DMS53 (cell line): Measurements from ENCODE around the gene RNF25.
A peak's percentile ranks its signal among the peaks of the same experiment; 100 is the strongest.

Experiments used
- DNase-seq: peaks from one replicate; lab custom pipeline; 2025; lab: John Stamatoyannopoulos, UW

The RNF25 gene

DNA sequence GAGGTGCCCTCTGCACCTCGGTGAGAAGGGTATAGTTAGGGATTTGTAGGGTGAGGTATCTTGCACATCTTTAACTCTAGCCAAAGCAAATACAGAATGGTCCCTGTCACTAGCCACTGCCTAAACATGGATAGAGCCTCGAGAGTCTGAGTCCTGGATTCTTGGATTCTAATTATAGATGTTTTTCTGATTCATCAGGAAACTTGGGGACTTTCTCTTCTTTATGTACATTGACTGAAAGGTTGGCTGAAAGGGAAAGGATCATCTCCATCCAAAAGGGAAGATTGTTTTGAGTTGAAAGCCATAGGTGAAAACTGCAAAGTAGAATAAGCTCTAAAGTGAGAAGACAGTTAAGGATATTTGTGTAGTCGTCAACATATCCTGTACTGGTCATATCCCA, 8.3 kb upstream of the RNF25 start:
- no peak for DNase-seq

DNA sequence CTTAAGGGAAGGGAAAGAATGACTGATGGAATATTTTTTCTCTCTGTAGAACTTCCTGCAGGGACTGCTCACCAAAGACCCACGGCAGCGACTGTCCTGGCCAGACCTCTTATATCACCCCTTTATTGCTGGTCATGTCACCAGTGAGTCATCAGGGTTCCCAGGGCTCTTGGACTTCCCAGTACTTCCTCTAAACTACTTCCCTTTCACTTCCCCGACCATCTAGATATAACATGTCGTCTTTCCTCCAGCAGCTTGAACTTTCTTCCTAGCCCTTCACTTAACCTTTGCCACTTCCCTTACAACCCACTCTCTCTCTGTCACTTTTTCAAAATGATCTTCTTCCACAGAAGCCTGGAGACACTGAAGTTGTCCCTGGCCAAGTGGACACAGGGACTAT, 7.3 kb upstream of the RNF25 start:
- no peak for DNase-seq

DNA sequence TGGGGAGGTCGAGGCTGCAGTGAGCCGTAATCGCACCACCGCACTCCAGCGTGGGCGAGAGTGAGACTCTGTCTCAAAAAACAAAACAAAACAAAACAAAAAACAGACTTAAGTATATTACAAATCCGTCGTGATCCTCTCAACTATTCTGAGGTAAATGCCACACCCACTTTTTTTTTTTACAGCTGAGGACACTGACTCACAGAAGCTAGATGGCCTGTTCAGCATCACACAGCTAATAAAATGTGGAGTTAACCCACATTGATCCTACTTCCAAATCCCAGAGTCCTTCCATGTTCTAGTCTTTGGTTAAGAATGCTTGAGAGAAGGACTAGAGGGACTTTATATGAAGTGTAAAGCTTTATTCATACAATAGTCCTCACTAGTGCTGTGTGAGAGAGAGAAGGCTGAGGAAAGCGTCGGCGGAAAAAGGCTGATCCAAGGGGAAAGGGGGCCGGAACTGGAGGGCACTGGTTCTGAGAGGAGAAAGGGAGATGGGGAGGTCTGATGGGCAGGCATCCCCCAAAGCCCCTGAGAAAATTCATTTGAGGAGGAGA, 627 bp downstream of the RNF25 start:
- DNase-seq = peak; percentile 39

DNA sequence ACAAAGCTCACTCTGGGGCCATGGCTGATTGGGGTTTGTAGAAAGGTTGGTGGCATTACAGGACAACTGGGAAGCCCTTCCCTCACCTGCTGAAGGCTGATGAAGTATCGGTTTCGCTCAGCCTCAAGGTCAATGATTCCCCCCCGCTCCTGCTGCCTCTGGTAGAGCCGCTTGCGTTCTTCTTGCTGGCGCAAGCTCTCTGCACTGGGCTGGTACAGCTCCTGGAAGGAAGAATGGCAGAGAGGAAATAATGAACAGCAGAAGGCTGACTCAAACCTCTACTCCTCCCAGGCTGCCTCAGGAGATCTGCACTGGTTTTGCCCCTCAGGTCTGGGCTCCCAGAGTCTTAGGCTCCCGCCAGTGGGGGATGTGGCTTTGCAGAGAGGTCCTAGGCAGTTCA, 7.1 kb downstream of the RNF25 start:
- no peak for DNase-seq

DNA sequence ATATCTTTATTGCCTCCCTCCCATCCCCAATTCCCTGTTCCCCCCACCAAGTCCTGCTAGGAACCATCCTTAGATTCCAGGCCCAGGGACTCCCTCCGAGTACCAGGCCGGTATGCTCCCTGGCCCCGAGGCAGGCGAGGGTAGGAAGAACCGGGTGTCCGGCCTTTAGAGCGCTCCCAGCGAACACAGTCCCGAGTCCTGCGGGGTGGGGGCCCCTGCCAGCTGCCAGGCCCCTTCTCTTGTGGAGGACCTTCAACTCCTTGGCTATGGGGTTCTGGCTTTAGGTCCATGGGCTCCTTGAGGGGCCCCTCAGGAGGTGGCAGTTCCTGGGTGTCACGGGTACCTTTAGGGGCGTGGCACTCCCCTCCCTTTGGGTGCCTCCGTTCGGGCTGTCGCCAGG, 7.9 kb downstream of the RNF25 start:
- DNase-seq = no peak

GRCh38 chr2:218662827-218663226, 9.0 kb downstream of the RNF25 start:
- no peak for DNase-seq

- DNase-seq = no peak
These were observed 9.4 kb downstream of the RNF25 start for GRCh38 chr2:218662377-218662776.

DNA sequence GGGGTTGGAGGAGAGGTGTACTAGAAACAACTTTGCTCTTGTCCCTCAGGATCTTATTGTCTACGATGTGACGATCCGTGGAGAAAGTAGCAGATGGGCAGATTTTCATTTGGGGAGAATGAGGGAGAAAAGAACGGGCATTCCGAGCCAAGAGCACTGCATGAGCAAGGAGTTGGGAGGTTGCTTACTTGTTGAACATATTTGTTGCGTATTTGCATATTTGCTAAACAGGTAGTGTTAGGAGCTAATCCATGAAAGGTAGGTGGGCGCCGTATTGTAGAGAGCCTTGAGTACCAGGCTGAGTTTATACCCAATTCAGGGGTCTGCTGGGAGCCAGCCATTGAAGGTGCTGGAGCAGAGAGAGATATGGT, 11.8 kb downstream of the RNF25 start:
- DNase-seq = no peak

GRCh38 chr2:218659258-218659987, 12.4 kb downstream of the RNF25 start, which contains the start of the genes BCS1L and ZNF142:
Gene BCS1L (plus strand): TSS chr2:218659683. CDS start chr2:218660988, 1,305 bp downstream.
Gene ZNF142 (minus strand): TSS chr2:218659623. CDS start chr2:218656429, 3,194 bp downstream.
- peak; percentile 92 for DNase-seq

DNA sequence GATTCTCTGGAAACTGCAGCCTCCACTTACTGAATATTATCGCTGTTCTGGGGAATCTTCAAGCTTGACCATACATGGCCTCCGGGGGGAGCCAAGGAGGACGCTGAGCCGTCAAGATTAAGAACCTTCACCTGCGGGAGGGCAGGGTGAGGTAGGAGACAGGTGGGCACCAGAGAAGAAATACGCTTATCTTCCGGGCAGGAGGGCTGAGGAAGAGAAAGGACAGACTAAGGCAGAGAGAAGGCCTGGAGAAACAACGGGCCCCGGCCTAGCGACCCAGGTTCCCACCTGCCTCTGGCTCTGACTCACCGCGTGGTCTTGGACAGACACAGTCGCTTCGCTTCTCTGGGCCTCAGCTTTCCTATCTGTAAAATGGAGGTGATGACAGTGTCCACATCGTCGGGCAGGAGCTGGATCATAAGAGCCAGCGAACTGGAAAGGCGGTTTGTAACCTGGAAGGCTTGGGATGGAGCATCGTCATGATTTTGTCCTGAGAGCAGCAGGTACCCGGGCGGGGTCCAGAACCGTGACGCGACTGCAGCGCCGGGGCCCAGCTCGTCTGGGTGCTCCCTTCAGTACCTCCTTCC, 13.0 kb downstream of the RNF25 start:
- DNase-seq = peak; percentile 79

DNA sequence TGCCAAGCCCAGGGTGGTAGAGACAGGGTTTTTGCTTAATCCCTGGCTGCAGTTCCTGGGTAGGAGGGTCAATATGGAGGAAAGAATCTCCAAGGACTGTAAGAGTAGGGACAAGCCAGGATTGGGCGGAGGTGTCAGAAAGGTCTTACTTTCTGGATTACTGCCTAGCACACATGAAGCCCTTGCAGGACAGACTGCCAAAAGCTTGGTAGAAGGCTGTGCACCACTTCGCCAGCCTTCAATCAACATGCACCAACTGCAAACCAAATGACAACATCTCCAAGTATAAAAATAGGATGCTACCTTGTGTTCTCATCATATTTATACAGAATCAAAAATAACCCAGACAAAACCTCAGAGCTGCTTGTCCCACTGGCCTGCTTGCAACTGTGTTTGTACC, 16.1 kb downstream of the RNF25 start:
- DNase-seq = no peak

- no peak for DNase-seq
These were observed 23.1 kb downstream of the RNF25 start for GRCh38 chr2:218648787-218649100.

DNA sequence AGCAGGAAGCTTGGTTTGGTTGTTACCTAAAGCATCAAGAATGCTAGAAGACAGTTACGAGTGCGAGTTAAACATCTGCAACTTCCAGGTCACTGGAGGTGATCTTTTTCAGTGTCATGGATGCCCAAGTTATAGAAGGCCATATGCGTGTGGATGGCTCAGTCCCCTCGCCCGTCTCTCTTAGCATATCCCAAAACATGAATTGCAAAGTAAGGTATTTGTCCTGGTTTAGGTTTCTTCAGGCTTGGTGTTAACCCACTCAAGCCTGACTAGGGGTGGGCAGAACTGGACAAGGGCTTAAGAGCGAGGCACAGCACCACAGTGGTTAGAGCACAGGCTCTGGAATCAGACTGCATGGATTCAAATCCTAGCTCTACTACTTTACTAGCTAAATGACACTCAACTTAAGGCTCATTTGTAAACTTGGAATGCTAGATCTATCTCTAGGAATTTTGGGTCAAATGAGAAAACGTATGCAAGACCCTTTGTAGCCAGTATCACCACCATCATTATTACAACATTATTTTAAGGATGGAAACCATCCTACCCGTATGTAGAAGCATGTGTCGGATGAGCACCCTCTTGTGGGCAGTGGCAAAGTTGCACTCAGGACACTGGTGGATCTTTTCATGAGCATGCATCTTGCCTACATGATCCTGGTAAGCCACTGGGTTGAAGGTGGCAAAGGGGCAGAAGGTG, 23.6 kb downstream of the RNF25 start:
- DNase-seq = peak; percentile 71

DNA sequence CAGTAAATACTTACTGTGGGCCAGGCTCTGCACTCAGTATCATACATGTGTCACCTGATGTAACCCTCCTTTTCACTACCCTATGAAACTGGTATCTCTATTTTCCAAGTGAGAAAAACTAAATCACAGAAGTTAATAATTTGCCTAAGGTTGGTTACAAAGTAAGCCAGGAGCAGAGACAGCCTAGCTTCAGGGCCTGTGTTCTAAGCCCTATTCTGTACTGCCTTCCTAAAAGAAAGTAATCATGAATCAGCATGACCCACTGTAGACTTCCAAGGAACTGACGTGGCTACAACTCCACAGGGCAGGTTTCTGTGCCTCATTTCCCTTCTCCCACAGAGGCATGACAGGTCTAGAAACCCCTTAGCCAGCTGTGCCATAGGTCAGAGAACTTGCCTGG, 26.7 kb downstream of the RNF25 start:
- DNase-seq = no peak

DNA sequence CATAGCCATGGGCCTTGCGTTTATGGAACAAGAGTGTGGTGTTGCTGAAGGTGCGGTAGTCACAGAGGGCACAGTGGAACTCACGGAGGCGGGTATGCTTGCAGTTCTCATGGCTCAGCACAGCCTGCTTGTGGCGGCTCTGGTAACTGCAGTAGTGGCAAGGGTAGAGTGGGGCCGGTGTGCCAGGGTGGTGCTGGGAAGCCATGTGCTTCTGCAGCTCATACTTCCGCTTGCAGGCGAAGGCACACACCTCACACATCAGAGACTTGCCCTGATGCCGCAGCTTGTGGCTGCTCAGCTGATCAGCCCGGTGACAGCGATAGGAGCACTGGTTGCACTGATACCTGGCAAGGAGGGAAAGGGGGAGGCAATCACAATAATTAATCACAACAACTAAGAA, 27.1 kb downstream of the RNF25 start:
- DNase-seq = no peak

- DNase-seq = no peak
These were observed 28.0 kb downstream of the RNF25 start for GRCh38 chr2:218643751-218644310.

- no peak for DNase-seq
These were observed 29.0 kb downstream of the RNF25 start for GRCh38 chr2:218642786-218643185.

DNA sequence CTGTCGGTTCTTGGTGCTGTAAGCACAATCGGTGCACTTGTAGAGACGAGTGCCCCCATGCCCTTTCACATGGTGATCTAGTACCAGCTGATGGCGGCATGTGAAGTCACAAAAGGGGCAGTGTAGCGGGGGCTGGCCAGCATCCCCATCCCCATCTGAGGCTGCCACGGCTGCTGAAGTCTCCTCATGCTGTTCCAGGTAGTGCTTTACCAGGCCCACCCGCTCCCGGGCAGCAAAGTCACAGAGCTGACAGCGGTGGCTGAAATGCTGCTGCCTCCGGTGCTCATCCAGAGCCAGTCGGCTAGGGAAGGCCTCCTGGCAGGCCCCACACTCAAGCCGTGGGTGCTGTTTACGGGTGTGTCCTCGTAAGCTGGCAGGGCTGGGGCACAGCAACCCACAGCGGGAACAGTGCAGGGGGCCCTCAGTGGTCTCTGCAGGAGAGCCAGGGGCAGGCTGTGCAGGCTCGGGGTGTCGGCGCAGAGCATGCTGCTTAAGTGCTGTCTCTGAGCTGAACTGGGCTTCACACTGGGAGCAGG, 29.6 kb downstream of the RNF25 start:
- DNase-seq = no peak

GRCh38 chr2:218638372-218638771, 33.4 kb downstream of the RNF25 start:
- no peak for DNase-seq

DNA sequence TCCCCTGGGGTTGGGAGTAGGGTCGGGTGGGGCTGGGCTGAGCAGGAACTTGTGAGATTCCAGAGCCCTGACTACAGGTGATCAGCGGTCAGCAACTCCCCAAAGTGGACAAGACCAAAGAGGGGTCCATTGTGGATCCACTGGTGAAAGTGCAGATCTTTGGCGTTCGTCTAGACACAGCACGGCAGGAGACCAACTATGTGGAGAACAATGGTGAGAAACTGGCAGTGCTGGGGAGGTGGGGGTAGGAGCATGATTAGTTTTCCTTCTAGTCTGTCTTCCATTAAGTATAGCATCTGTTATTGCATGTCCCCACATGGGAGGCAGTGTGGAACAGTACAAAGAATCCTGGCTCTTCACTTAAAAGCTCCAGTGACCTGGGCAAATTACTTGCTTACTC, 36.1 kb downstream of the RNF25 start:
- DNase-seq = no peak

DNA sequence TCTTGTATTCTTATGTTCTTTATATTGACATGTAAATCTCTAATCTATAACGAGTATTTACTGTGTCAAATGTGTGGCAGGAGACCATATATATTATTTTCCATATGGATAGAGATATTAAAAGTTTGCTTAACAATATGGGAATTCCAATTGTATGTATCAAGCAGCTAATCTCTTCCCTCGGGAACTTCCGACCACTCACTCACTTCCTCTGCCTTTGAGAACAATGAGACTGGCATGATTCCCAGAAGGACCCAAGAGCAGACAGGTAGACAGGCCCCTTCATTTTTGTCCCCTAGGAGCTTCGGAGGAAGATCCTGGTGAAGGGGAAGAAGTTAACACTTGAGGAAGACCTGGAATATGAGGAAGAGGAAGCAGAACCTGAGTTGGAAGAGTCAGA, 40.0 kb downstream of the RNF25 start:
- DNase-seq = no peak

- DNase-seq = no peak
These were observed 43.9 kb downstream of the RNF25 start for GRCh38 chr2:218627939-218628338.

DNA sequence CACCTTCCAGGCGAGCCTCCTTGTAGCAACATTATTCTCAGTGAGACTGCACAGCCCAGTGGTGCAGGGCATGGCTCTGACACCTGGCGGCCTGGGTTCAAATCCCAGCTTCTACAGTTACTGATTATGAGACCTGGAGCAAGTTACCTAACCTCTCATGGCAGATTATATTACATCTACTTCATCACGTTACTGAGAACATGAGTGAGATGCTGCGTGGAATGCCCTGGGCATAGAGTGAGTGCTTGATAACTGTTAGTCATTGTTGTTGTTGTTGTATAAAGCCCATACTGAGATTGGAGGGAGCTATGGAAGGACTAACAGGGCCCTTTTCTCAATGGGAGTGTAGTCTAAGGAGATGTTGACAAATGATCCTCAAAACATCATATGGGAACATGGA, 45.4 kb downstream of the RNF25 start:
- no peak for DNase-seq
